HG03520 (cell line): ENCODE measurements around the gene SEMG1.

Experiments used
- ATAC-seq: cut with Tn5 transposase; IDR thresholded peaks from one replicate; pipeline ENCODE4 v1.9.1; 2021; ENCODE audit warnings: mild to moderate bottlenecking, moderate library complexity; ENCODE audit not compliant: unreplicated experiment

The SEMG1 gene

DNA sequence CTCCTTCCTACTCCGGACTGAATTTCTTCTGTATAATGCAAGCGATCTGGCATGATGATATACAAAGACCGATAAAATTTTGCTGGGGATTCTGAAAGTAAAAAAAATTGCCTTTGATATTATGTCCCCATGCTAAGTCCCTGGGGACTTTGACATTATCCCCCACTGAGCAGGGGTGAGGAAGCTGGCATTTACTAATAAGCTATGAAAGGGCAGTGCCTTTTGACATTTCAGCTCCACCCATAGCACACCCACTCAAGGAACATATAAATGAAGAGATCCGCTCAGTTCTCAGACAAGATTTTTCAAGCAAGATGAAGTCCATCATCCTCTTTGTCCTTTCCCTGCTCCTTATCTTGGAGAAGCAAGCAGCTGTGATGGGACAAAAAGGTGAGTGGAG lies 14.2 kb downstream of the SEMG1 start, which contains the start of gene SEMG2:
SEMG2 (plus strand) TSS at position 298 of the 400 bp plus-strand sequence; CDS start at position 315, 17 bp downstream.
- ATAC-seq = no peak

- no peak for ATAC-seq
These were observed 16.3 kb downstream of the SEMG1 start for GRCh38 chr20:45223136-45223535.

DNA sequence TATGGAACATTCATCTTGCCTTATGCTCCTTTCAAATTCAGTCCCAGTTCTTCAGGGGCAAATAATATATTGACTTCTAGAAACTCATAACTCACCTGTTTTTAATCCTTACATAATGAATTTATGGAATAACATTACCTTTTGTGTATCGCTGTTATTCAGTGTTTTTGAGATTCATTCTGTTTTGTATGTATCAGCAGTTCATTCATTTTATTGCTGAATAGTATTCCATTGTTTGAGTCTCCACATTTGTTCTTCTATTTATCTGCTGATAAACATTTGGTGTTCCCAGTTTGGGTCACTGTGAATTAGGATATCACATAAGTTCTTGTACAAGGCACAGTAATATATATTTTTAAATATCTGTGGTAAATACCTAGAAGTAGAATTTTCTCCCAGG lies 19.5 kb downstream of the SEMG1 start:
- no peak for ATAC-seq

DNA sequence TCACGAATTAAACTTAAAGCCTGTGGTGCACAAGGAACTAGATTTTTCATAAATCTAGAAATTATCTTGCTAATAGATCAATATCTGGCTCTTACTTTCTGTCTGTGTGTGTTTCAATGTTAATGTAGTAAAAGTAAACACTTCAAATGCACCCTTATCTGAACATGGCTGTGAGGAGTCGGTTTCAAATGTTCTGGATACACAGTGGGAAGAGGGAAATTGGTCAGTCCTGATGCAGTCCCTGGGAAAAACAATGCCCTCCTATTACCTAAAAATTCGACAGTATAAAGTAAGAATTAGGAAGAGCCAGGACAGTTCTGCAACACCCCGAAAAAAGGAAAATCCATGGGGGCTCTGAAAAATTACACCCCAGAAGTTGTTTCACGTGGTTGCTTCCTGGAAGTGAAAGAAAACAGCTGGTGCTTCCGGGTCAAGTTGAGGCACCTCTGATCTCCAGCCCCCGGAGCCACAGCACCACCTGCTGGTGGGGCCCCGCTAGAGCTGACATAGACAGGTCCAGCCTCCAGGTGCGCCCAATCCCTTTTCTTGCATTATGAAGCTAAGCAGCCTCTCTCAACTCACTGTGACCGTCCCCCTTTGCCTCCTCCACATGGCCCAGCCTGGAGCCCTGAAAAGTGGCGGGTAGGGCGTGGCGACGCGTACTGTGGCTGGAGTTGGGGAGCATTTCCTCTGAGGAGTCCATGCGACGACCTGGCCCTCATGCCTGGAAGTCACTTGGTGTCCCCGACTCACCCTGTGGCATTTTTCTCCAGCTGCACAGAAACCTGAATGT lies 22.6 kb downstream of the SEMG1 start:
- no peak for ATAC-seq

DNA sequence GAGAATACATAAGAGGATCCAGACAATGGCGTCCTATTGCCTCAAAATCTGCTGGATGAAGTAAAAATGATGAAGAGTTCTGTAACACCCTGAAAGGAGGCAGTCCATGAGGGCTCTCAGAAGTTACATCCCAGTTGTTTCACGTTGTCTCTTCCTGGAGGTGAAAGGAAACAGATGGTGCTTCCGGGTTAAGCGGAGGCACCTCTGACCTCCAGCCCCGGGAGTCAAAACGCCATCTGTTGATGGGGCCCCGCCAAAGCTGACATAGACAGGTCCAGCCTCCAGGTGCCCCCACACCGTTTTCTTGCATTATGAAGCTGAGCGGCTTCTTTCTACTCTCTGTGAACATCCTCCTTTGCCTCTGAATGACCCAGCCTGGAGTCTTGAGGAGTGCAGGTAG lies 23.8 kb downstream of the SEMG1 start:
- no peak for ATAC-seq

DNA sequence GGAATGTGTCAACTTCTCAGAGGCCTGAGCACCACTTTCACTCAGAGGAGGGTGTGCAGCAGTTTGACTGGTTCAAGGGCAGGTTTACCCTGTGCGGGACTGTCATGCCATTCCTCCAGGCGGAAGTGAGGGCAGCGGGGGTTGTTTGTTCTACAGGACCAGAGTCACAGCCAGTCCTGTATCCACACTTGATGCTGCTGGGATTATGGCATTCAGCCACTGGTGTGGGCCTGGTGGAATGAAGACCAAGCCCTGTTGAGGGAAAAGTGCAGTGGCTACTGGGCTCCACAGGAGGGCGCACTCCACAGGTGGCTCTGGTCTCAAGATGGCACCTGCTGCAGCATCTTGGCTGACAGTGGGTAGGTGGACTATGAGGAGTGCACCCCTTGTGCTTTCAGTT lies 29.2 kb downstream of the SEMG1 start:
- no peak for ATAC-seq

- no peak for ATAC-seq
These were observed 31.3 kb downstream of the SEMG1 start for GRCh38 chr20:45238139-45238538.

DNA sequence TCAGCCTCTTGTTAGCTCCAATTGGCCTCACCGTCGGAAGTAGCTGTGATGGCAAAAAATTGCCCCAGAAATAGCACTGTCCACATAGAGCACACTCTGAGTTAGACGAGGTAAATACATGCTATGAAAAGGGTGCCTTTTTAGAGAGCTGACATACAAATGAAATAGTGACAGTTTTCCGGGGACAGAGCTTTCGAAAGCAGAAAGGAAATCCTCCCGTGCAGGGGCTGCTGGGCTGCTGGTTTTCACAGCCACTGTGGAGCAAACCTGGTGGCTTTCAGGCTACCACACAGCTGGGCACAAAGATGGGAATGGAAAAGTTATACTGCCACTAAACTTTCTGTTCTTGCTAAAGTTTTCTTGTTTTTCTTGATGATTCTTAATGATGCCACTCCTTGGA lies 39.3 kb downstream of the SEMG1 start:
- no peak for ATAC-seq

DNA sequence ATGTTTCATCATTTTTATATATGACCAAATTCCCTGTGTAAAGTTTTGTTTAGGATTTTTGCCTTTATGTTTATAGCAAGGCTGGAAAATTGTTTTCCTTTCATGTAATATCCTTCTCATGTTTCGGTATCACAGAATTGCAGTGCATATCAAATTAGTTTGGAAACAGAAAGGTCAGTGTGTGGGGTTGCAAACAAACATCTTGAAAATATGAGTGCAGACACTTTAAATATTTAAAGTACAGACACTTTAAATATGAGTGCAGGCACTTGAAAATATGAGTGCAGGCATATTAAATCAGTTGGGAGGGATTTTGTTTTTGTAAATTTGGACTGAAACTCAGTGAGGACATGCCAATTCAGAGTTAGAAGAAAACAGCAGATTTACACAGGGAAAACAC lies 41.0 kb downstream of the SEMG1 start:
- ATAC-seq = no peak

GRCh38 chr20:45248609-45249008 lies 41.8 kb downstream of the SEMG1 start:
- no peak for ATAC-seq

GRCh38 chr20:45251884-45252560 lies 45.2 kb downstream of the SEMG1 start:
- ATAC-seq = no peak

DNA sequence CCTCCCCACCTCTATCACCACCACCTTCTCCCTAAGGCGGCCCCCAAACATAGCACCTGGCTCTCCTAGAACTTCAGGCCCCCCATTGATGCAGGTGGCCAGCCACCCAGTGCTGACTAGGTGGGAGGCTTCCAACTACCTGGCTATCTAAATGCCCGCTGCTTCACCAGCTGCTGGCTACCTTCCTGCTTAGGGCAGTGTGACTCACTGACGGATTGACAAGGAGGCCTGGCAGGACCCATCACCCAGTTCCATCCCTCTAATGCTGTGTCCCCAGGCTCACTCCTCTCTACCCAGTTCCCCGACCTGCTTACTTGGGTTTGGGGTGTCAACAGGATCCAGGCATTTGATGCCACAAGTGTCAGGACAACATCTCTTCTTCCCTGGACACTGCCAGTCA lies 46.4 kb downstream of the SEMG1 start:
- no peak for ATAC-seq

- no peak for ATAC-seq
These were observed 47.8 kb downstream of the SEMG1 start, which contains the start of gene SLPI for GRCh38 chr20:45254383-45255262. TSS of gene SLPI (minus strand) at chr20:45254564. CDS start at chr20:45254543, 21 bp downstream.

- no peak for ATAC-seq
These were observed 50.3 kb downstream of the SEMG1 start for GRCh38 chr20:45257161-45257560.

DNA sequence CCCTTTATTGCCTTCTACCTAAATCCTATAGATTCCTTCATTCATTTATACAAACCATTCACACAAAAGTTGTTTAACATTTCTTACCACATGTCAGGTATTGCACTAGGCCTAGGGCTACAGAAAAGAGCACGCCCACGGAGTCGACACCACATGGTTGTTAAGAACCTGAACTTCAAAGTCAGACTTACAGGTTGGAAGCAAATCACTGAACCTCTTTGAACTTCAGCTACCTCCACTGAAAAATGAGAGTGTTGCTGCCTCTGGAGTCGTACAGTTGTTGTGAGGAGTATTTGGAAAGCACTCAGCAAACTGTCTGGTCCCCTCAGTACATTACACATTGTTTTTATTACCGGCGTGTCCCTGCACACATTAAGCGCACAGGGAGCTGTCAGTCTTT lies 50.9 kb downstream of the SEMG1 start:
- no peak for ATAC-seq

- no peak for ATAC-seq
These were observed 51.4 kb downstream of the SEMG1 start for GRCh38 chr20:45258259-45258658.

- no peak for ATAC-seq
These were observed 51.8 kb downstream of the SEMG1 start for GRCh38 chr20:45258664-45259063.
